ENCODE measurements around the gene LATS2. TPM values are rescaled to one million over a fixed set of nuclear protein-coding genes. Genes with fewer than 3 reads are reported as not detected.

Gene LATS2
- total RNA-seq, 1 donor from 2014 or later: 17.8 TPM

DNA sequence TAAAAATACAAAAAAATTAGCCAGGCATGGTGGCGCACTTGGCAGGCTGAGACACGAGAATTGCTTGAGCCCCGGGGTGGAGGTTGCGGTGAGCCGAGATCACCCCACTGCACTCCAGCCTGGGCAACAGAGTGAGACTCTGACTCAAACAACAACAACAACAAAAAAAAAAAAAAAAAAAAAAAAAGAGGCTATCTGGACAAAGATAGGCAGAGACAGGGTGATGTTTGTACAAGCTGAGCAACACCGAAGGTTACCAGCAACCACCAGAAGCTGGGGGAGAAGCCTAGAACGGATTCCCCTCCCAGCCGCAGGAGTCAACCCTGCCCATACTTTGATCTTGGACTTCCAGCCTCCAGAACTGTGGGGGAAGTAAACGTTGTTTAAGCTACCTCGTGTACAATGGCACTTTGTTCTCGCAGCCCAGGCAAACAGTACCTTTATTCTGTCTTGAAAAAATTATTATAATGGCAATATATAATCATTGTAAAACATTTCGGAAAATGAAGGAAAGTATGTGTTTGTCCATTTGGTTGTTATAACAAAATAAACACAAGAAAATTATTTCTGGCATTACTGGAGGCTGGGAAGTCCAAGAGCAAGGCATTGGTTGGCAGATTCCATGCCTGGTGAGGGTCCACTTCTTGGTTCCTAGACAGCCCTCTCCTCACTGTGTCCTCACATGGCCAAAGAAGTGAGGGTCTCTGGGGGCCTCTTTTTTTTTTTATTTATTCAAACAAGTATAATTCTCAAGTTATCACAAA, 39.8 kb upstream of the LATS2 start:
- H3K36me3 Mint-ChIP-seq: no peaks in the 10 kb centered on the region
- H3K27ac Mint-ChIP-seq: no peak overlapping the region
- no peaks in the 10 kb centered on the region for H3K27me3 Mint-ChIP-seq
- TF ChIP-seq, protein P1, sequence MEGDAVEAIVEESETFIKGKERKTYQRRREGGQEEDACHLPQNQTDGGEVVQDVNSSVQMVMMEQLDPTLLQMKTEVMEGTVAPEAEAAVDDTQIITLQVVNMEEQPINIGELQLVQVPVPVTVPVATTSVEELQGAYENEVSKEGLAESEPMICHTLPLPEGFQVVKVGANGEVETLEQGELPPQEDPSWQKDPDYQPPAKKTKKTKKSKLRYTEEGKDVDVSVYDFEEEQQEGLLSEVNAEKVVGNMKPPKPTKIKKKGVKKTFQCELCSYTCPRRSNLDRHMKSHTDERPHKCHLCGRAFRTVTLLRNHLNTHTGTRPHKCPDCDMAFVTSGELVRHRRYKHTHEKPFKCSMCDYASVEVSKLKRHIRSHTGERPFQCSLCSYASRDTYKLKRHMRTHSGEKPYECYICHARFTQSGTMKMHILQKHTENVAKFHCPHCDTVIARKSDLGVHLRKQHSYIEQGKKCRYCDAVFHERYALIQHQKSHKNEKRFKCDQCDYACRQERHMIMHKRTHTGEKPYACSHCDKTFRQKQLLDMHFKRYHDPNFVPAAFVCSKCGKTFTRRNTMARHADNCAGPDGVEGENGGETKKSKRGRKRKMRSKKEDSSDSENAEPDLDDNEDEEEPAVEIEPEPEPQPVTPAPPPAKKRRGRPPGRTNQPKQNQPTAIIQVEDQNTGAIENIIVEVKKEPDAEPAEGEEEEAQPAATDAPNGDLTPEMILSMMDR (conservative IDR thresholded peaks at IDR 0.05): no peak
- no peak for DNase-seq (ENCODE audit: extremely low spot score, unreplicated experiment)
- H3K9me3 Mint-ChIP-seq: no peaks in the 10 kb centered on the region
- H3K4me3 Mint-ChIP-seq: no peak overlapping the region
- H3K4me1 Mint-ChIP-seq (ENCODE audit: unreplicated experiment): peaks cover 4% of the 10 kb centered on the region

DNA sequence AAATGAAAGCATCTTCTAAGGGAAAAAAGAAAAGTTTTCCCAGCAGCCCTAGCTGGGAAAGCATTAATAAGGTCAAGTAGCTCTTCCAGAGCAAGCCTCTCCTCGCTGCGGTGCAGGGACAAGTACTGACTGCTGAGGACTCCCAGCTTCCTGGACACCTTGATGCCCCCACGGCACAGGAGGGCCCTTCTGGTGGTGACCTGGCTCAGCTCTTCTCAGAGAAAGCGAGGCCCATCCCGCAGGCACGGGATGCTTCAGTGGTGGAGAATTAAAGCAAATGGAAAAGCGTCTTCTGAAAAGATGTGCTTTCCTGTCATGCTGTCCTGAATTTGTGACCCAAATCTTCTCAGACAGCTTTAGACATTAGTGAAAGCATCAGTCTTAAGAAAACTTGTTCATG, 38.8 kb upstream of the LATS2 start:
- H3K4me1 Mint-ChIP-seq (ENCODE audit: unreplicated experiment): no peaks in the 10 kb centered on the region
- H3K9me3 Mint-ChIP-seq: no peaks in the 10 kb centered on the region
- no peak overlapping the region for H3K4me3 Mint-ChIP-seq
- no peak for DNase-seq (ENCODE audit: extremely low spot score, unreplicated experiment)
- no peaks in the 10 kb centered on the region for H3K36me3 Mint-ChIP-seq
- TF ChIP-seq, protein P1 (conservative IDR thresholded peaks at IDR 0.05): no peak
- H3K27me3 Mint-ChIP-seq: no peaks in the 10 kb centered on the region
- no peak overlapping the region for H3K27ac Mint-ChIP-seq

DNA sequence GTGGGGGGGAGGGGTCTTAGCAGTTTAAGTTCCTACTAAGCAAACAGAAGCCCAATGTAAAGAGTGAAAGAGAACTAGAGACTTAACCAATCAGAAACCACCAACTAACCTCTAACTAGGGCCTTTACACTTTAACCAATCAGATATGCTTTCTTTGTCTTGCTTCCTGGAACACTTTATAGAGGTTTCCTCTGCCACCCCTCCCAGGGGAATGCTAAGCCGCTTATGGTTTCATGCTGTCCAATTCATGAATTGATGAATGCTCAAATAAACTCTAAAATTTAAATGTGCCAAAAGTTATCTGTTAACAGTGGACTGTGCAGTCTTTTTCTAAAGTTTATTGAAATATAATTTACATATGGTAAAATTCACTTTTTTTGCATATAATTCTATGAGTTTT, 33.9 kb upstream of the LATS2 start:
- TF ChIP-seq, protein P1 (conservative IDR thresholded peaks at IDR 0.05): no peak
- H3K9me3 Mint-ChIP-seq: no peaks in the 10 kb centered on the region
- H3K27me3 Mint-ChIP-seq: no peaks in the 10 kb centered on the region
- no peak overlapping the region for H3K27ac Mint-ChIP-seq
- H3K4me1 Mint-ChIP-seq (ENCODE audit: unreplicated experiment): no peaks in the 10 kb centered on the region
- H3K4me3 Mint-ChIP-seq: no peak overlapping the region
- DNase-seq (ENCODE audit: extremely low spot score, unreplicated experiment): no peak
- H3K36me3 Mint-ChIP-seq: no peaks in the 10 kb centered on the region

DNA sequence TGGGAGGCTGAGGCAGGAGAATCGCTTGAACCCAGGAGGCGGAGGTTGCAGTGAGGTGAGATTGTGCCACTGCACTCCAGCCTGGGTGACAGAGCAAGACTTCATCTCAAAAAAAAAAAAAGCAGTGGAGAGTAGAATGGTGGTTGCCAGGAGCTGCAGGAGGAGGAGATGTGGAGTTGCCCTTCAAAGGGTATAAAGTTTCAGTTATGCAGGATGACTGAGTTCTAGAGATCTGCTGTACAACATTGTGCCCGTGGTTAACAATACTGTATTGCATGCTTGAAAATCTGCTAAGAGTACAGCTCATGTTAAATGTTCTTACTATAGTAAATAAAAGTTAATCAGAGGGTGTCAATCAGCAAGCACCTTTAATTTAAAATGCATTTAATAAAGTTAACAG, 28.4 kb upstream of the LATS2 start:
- Mint-ChIP-seq H3K4me1 (ENCODE audit: unreplicated experiment) (no peaks in the 10 kb centered on the region), H3K27me3 (no peaks in the 10 kb centered on the region), H3K27ac (no peak overlapping the region), H3K36me3 (no peaks in the 10 kb centered on the region), H3K4me3 (no peak overlapping the region), H3K9me3 (no peaks in the 10 kb centered on the region)
- TF ChIP-seq, protein P1 (conservative IDR thresholded peaks at IDR 0.05): no peak
- no peak for DNase-seq (ENCODE audit: extremely low spot score, unreplicated experiment)

DNA sequence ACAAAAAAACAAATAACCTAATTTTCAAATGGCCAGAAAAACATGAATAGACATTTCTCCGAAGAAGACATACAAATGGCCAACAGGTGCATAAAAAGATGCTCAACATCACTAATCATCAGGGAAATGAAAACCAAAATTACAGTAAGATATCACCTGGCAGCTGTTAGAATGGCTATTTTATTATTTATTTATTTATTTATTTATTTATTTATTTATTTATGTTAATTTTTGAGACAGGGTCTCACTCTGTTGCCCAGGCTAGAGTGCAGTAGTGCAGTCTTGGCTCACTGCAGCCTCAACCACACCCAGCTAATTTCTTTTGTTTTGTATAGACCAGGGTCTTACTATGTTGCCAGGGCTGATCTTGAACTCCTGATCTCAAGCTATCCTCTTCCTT, 27.1 kb upstream of the LATS2 start:
- no peak for DNase-seq (ENCODE audit: extremely low spot score, unreplicated experiment)
- no peaks in the 10 kb centered on the region for H3K27me3 Mint-ChIP-seq
- no peak overlapping the region for H3K4me3 Mint-ChIP-seq
- no peak overlapping the region for H3K27ac Mint-ChIP-seq
- no peaks in the 10 kb centered on the region for H3K36me3 Mint-ChIP-seq
- H3K4me1 Mint-ChIP-seq (ENCODE audit: unreplicated experiment): no peaks in the 10 kb centered on the region
- no peaks in the 10 kb centered on the region for H3K9me3 Mint-ChIP-seq
- TF ChIP-seq, protein P1 (conservative IDR thresholded peaks at IDR 0.05): no peak

All from type B pancreatic cell (in vitro differentiated cells).